HG02678 (cell line): ENCODE measurements around the gene KIAA1614.

ENCODE experiments used
- ATAC-seq: cut with Tn5 transposase; IDR thresholded peaks from one replicate; pipeline ENCODE4 v1.9.1; 2021; ENCODE audit warnings: mild to moderate bottlenecking, moderate library complexity; ENCODE audit not compliant: unreplicated experiment

The KIAA1614 gene

GRCh38 chr1:180941518-180942275, 29.0 kb downstream of the KIAA1614 start:
- ATAC-seq: no peak

GRCh38 chr1:180945151-180945550, 32.5 kb downstream of the KIAA1614 start:
- no peak for ATAC-seq

DNA sequence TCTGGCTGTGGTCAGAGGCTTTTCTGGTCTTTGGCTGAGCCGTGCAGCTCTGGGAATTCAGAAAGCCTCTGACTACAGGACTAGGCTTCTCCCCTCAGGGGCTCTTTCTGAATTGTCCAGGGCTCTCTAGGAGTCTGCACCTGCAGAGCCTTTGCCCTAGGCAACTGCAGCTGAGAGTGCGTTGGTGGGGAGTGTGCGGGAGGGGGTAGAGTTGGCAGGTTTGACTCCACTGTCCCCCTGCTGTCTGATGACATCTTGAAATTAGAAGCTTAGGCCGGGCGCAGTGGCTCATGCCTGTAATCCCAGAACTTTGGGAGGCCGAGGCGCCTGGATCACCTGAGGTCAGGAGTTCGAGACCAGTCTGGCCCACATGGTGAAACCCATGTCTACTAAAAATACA, 32.9 kb downstream of the KIAA1614 start:
- no peak for ATAC-seq

- ATAC-seq: no peak
Measured at GRCh38 chr1:180946056-180946455, 33.4 kb downstream of the KIAA1614 start.

DNA sequence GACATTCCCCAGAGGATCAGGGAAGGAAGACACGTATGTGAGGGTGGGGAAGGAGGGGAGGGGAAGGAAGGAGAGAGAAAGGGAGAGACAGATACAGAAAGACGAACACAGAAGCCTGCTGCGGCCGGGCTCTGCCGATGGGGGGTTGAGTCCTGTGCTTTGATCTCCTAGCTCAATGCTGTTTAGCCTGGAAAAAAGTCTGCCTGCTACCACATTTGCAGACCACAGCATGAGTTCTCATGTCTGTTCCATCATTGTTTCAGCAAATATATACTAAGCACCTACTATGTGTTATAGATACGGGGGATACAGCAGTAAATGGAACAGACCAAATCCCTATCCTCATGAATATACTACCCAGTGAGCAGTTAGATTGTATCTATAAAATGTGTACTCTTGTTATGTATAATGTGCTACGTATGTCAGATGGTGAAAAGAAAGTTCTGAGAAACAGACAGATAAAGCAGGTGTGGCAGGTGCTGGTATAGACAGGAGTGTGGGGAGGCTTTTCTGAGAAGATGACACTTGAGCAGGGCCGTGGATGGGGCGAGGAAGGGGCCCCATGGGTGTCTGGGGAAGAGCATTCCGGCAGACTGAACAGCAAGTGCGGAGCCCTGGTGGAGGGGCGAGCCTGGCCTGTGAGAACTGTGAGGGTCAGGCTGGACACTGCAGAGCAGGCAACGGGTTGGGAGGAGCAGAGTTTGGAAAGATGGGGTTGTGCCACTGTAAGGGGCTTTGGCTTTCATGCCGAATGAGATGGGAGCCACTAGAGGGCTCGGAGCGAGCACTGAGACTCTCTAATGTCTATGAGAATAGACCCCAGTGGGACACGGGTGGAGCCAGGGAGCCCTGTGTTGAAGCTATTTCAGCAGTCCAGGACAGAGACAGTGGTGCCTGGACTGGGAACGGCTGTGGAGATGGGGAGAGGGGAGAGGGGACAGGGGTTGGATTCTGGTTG, 34.1 kb downstream of the KIAA1614 start:
- no peak for ATAC-seq

DNA sequence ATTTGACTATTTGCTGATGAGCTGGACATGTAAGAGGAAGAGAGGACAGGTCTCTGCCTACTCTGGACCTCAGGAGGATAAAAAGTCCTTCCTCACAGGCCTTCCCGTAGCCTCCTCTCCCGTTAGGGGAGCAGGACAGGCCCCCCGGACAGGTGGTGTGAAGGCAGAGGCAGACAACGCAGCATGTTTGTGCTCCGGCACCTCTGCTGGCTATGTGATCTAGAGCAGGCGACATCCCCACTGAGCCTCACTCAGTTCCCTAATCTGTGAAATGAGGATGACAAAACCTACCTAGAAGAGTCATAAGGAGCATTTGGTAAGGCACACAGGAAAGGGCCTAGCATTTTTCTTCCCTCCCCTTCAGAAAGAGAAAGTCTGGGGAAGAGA, 34.8 kb downstream of the KIAA1614 start:
- ATAC-seq: no peak

GRCh38 chr1:180947901-180948640, 35.4 kb downstream of the KIAA1614 start:
- no peak for ATAC-seq

DNA sequence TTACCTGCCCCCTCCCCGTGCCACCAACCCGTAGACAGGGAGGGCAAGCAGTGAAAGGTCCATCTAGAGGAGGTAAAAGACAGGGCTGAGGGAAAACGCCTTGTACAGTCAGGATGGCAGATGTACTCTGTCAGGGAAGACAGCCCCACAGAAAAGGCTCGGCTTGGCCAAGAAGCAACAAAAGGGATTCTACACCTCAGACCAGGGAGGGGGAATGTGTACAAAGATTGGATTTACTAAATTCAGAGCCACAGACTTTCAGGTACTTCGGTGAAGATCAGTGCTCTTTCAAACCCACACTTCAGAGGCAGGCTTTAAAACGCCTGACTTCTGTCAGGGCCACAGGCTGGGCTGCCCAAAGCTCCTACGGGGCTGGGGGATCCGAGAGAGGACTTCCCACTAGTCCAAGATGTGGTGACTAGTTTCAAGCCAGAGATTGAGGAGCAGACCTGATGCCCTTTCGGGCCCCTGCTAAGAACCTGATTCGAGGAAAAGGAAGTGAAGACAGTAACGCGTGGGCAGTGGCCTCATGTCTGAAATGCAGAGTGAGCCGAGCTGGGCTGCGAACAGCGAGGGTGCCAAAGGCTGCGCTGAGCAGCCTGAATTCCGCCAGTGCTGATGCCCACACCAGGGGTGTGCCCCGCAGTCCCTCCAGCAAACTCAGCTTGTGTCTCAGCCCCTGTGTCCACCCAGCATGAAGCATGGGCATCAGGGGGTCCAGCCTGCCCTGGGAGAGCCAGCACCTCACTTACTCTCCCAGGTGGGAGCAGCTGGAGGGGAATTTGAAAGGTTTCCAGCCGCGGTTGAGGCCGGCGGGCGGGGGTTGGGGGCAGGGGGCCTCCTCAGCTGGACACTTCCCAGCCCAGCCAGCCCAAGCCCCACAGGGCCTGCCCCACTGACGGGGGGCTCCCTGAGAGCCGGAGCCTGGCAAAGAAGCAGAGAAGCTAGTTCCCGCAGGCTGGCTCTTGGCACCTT, 36.2 kb downstream of the KIAA1614 start:
- no peak for ATAC-seq

DNA sequence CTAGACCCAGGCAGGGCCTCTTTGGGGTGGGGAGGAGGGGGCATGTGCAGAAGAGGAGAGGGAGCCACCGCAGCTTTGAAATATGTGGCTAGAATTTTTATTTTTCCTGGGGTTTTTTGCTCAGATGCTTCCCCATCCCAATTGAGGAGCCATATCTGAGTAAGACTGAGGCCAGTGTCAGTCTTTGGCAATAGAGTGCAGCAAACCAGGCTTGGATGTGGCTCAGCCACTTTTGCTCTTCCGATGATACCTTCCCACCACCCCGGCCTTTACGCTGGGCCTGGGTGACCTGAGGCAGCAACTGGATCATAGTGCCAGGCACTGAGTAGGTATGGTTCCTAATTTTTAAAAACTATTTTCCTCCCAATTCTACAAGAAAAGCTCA, 36.9 kb downstream of the KIAA1614 start:
- no peak for ATAC-seq

- ATAC-seq: no peak
Measured at GRCh38 chr1:180950321-180950720, 37.6 kb downstream of the KIAA1614 start.

DNA sequence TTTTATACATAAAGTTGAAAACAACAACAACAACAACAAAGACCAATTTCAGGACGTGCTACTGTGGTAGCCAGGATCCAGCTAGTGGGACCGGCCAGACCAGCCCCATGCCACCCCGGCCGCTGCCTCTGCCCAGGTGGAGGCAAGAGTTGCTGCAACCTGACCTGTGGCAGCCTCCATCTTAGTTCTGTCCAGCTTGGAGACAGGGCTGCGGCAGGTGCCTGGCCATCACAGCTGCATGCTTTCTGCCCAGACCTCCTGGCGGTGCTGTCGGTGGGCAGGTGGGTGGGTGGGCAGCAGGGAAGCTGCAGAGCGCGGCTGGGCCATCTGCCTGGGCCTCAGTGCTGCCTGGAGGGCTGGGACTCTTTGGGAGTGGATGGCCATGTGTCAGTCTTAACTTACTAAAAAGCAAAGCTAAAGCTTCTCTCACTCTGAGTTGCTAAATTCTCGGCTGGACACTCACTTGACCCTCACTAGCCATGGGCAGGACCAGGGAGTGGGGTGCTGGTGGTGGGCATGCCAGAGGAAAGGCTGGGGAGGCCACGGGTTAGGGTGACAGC, 38.6 kb downstream of the KIAA1614 start:
- ATAC-seq: no peak

- no peak for ATAC-seq
Measured at GRCh38 chr1:180951836-180952656, 39.3 kb downstream of the KIAA1614 start.

DNA sequence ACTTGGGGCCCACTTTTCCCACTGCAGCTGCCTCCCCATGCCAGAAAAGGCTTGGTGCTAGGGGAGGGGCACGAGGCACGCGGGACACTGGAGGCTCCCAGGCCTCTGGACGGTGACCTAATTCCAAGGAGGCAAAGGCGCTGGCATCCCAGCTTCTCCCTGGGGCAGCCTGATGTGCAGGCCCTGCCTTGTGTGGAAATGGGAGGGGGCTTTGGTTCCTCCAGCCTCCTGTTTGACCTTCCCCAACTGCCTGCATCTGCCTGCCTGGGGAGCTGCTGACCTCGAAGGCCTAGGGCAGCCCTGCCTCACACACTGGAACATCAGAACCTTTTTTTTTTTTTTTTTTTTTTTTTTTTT, 39.9 kb downstream of the KIAA1614 start:
- no peak for ATAC-seq

DNA sequence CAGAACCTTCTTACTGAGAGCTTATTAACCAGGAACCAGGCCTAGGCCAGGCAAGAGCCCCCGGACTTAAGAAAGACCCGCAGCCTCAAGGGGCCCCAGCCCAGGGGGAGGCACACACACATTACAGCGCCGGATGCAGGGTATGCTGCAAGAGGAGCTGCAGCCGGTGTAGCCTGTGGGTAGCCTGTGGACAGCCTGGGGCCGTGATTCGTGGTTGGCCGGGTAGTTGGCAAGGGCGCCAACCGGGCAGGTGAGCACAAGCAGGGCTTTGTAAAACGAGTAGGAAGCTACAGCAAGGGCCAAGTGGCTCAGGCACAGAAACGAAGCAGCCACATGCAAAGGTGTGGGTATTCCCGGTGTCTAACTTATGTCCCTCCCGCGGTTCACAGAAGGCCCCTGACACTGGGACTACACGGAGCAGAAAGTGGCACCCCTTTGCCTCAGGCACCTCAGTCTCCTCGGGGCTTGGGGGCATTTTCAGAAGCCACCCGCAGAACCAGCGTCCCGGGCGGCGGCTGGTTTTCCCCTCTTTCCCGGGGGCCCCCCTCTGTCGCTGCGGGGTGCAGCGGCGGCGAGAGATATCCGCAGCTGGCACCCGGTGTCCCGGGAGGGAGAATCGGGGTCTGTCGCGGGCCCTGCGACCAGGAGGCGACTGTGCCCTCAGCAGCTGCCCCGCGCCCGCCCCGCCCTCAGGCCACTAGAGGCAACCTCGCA, 40.8 kb downstream of the KIAA1614 start:
- ATAC-seq: peak; percentile 26

GRCh38 chr1:180954005-180954800, 41.5 kb downstream of the KIAA1614 start:
- peak; percentile 86 for ATAC-seq

DNA sequence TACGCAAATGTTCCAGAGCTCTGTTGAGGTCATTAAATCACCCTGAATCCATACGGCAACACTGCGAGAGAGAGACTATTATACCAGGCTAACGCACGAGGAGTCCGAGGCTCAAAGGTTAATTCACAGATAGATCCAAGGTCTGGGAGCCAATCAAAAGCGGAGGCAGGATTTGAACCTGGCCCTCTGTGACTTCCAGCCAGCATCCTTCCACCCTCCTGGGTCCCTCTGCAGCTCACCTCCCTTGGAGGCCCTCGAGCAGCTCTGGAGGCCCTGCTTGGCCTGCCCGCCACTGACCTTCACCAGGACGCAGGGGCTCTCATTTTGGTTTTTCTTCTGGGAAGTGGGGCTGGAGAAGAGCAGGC, 42.1 kb downstream of the KIAA1614 start:
- ATAC-seq: no peak

- no peak for ATAC-seq
Measured at GRCh38 chr1:180956028-180956640, 43.4 kb downstream of the KIAA1614 start.
